ENCODE data around the gene WFS1.

WFS1 gene

GRCh38 chr4:6269616-6270511, at the start of gene WFS1:
TSS of gene WFS1 (plus strand) at chr4:6269850. CDS start at chr4:6277456, 7,606 bp downstream.
- DNase-seq (ENCODE audit: low read depth), result peak; percentile 98

GRCh38 chr4:6221301-6221850, 48.3 kb upstream of the WFS1 start:
- no peak for DNase-seq (ENCODE audit: low read depth)

- DNase-seq (ENCODE audit: low read depth), result no peak
Measured at GRCh38 chr4:6221851-6222760, 47.5 kb upstream of the WFS1 start.

GRCh38 chr4:6222761-6223292, 46.8 kb upstream of the WFS1 start:
- DNase-seq (ENCODE audit: low read depth), result no peak

- DNase-seq (ENCODE audit: low read depth), result no peak
Measured at GRCh38 chr4:6224735-6225134, 44.9 kb upstream of the WFS1 start.

- DNase-seq (ENCODE audit: low read depth), result no peak
Measured at GRCh38 chr4:6225469-6225868, 44.2 kb upstream of the WFS1 start.

- no peak for DNase-seq (ENCODE audit: low read depth)
Measured at GRCh38 chr4:6226506-6226905, 43.1 kb upstream of the WFS1 start.

GRCh38 chr4:6227412-6228157, 42.1 kb upstream of the WFS1 start:
- DNase-seq (ENCODE audit: low read depth), result no peak

GRCh38 chr4:6228158-6229067, 41.2 kb upstream of the WFS1 start:
- DNase-seq (ENCODE audit: low read depth), result no peak

- no peak for DNase-seq (ENCODE audit: low read depth)
Measured at GRCh38 chr4:6229095-6229494, 40.6 kb upstream of the WFS1 start.

GRCh38 chr4:6229671-6230501, 39.8 kb upstream of the WFS1 start:
- no peak for DNase-seq (ENCODE audit: low read depth)

- DNase-seq (ENCODE audit: low read depth), result no peak
Measured at GRCh38 chr4:6230502-6230785, 39.2 kb upstream of the WFS1 start.

GRCh38 chr4:6230827-6231662, 38.6 kb upstream of the WFS1 start:
- no peak for DNase-seq (ENCODE audit: low read depth)

- no peak for DNase-seq (ENCODE audit: low read depth)
Measured at GRCh38 chr4:6231663-6232165, 37.9 kb upstream of the WFS1 start.

GRCh38 chr4:6232836-6233785, 36.5 kb upstream of the WFS1 start:
- DNase-seq (ENCODE audit: low read depth), result no peak

- DNase-seq (ENCODE audit: low read depth), result no peak
Measured at GRCh38 chr4:6233929-6234328, 35.7 kb upstream of the WFS1 start.

GRCh38 chr4:6235012-6235411, 34.6 kb upstream of the WFS1 start:
- DNase-seq (ENCODE audit: low read depth), result no peak

All from activated T-helper 1 cell treated with Interleukin-2 at 50 U/mL for 16 hours (primary cell).